ENCODE measurements around the gene KLHDC3.
"Not testable (repeated sequence)": the region's sequence is repeated elsewhere in the genome, so short reads cannot be mapped to it uniquely, and the experiment has no call there.

Gene KLHDC3

GRCh38 chr6:42988486-42989020 is 25.5 kb upstream of the KLHDC3 start:
- in situ Hi-C loops (cut with MboI; ENCODE audit: low sequenced_read_pairs), result no loop called here

GRCh38 chr6:42989923-42990322 is 24.1 kb upstream of the KLHDC3 start:
- in situ Hi-C loops (cut with MboI; ENCODE audit: low sequenced_read_pairs), result no loop called here

- in situ Hi-C loops (cut with MboI; ENCODE audit: low sequenced_read_pairs), result no loop called here
Measured at GRCh38 chr6:42993445-42993844, 20.6 kb upstream of the KLHDC3 start.

GRCh38 chr6:42996513-42996912 is 17.5 kb upstream of the KLHDC3 start:
- in situ Hi-C loops (cut with MboI; ENCODE audit: low sequenced_read_pairs), result no loop called here

- in situ Hi-C loops (cut with MboI; ENCODE audit: low sequenced_read_pairs), result not testable (repeated sequence)
Measured at GRCh38 chr6:42998205-42998604, 15.8 kb upstream of the KLHDC3 start.

GRCh38 chr6:43001843-43002242 is 12.2 kb upstream of the KLHDC3 start:
- in situ Hi-C loops (cut with MboI; ENCODE audit: low sequenced_read_pairs), result no loop called here

- in situ Hi-C loops (cut with MboI; ENCODE audit: low sequenced_read_pairs), result no loop called here
Measured at GRCh38 chr6:43005844-43006243, 8.2 kb upstream of the KLHDC3 start.

- in situ Hi-C loops (cut with MboI; ENCODE audit: low sequenced_read_pairs), result no loop called here
Measured at GRCh38 chr6:43006251-43006650, 7.8 kb upstream of the KLHDC3 start.

- in situ Hi-C loops (cut with MboI; ENCODE audit: low sequenced_read_pairs), result no loop called here
Measured at GRCh38 chr6:43007126-43007525, 6.9 kb upstream of the KLHDC3 start.

GRCh38 chr6:43009124-43009523 is 4.9 kb upstream of the KLHDC3 start:
- in situ Hi-C loops (cut with MboI; ENCODE audit: low sequenced_read_pairs), result no loop called here

GRCh38 chr6:43011207-43011606 is 2.8 kb upstream of the KLHDC3 start:
- in situ Hi-C loops (cut with MboI; ENCODE audit: low sequenced_read_pairs), result no loop called here

- in situ Hi-C loops (cut with MboI; ENCODE audit: low sequenced_read_pairs), result no loop called here
Measured at GRCh38 chr6:43012364-43012763, 1.7 kb upstream of the KLHDC3 start.

- in situ Hi-C loops (cut with MboI; ENCODE audit: low sequenced_read_pairs), result no loop called here
Measured at GRCh38 chr6:43013097-43013842, 779 bp upstream of the KLHDC3 start.

- in situ Hi-C loops (cut with MboI; ENCODE audit: low sequenced_read_pairs), result no loop called here
Measured at GRCh38 chr6:43014434-43014909, 423 bp downstream of the KLHDC3 start.

GRCh38 chr6:43016176-43016942 is 2.3 kb downstream of the KLHDC3 start:
- in situ Hi-C loops (cut with MboI; ENCODE audit: low sequenced_read_pairs), result no loop called here

GRCh38 chr6:43016943-43017334 is 2.9 kb downstream of the KLHDC3 start:
- in situ Hi-C loops (cut with MboI; ENCODE audit: low sequenced_read_pairs), result no loop called here

GRCh38 chr6:43019152-43019551 is 5.1 kb downstream of the KLHDC3 start:
- in situ Hi-C loops (cut with MboI; ENCODE audit: low sequenced_read_pairs), result no loop called here

- in situ Hi-C loops (cut with MboI; ENCODE audit: low sequenced_read_pairs), result no loop called here
Measured at GRCh38 chr6:43020052-43020705, 6.1 kb downstream of the KLHDC3 start.

GRCh38 chr6:43020847-43021246 is 6.8 kb downstream of the KLHDC3 start:
- in situ Hi-C loops (cut with MboI; ENCODE audit: low sequenced_read_pairs), result no loop called here

GRCh38 chr6:43021270-43022047 is 7.4 kb downstream of the KLHDC3 start, which contains the start of gene RRP36:
TSS of gene RRP36 (plus strand) at chr6:43021623. CDS start at chr6:43021655, 32 bp downstream.
- in situ Hi-C loops (cut with MboI; ENCODE audit: low sequenced_read_pairs), result no loop called here

GRCh38 chr6:43024436-43024835 is 10.4 kb downstream of the KLHDC3 start:
- in situ Hi-C loops (cut with MboI; ENCODE audit: low sequenced_read_pairs), result no loop called here
